Activated CD4-positive, alpha-beta T cell treated with anti-CD3 and anti-CD28 coated beads for 36 hours (primary cell): ENCODE data around the gene LTB4R2. TPM values are rescaled to one million over a fixed set of nuclear protein-coding genes. Genes with fewer than 3 reads are reported as not detected.

Source experiments
- ATAC-seq: fragments of 200-7000 bp; cut with Tn5 transposase; one replicate; pipeline ENCODE4 v1.10.0; 2021; ENCODE audit warnings: mild to moderate bottlenecking, moderate library complexity
- CTCF ChIA-PET: fragments of 350-600 bp; sonication (Branson Sonifier 250); formaldehyde crosslinking; loops from one replicate; lab custom pipeline; 2021; ENCODE audit warnings: antibody characterized with exemption; lab: Charles Lee
- POLR2A ChIA-PET: fragments of 350-600 bp; sonication (Branson Sonifier 250); formaldehyde crosslinking; loops from one replicate; lab custom pipeline; 2021; ENCODE audit warnings: antibody characterized with exemption, inconsistent platforms; lab: Charles Lee
- DNase-seq: peaks from one replicate; pipeline ENCODE4 v3.0.0-alpha.2; 2020
- H3K27ac Mint-ChIP-seq: one replicate; pipeline ENCODE4 v1.8.0; 2021; ENCODE audit warnings: mixed read lengths
- H3K27me3 Mint-ChIP-seq: one replicate; pipeline ENCODE4 v1.8.0; 2021; ENCODE audit warnings: mixed read lengths
- H3K36me3 Mint-ChIP-seq: one replicate; pipeline ENCODE4 v1.8.0; 2021; ENCODE audit warnings: low read depth, mixed read lengths
- H3K4me1 Mint-ChIP-seq: one replicate; pipeline ENCODE4 v1.8.0; 2021; ENCODE audit warnings: mixed read lengths
- H3K4me3 Mint-ChIP-seq: one replicate; pipeline ENCODE4 v1.8.0; 2021; ENCODE audit warnings: mild to moderate bottlenecking, moderate library complexity, mixed read lengths
- H3K9me3 Mint-ChIP-seq: one replicate; pipeline ENCODE4 v1.8.0; 2021; ENCODE audit warnings: low read depth, mixed read lengths
- intact Hi-C, 2 experiments: fragments of 100-400 bp; cut with DNase I in 1 of 2; cut with micrococcal nuclease in 1 of 2; formaldehyde crosslinking; loops; one replicate each; pipeline versions ENCODE4 v1.14.2 to v1.15.1; 2022 to 2024; cut with DNase I, micrococcal nuclease
- total RNA-seq, 2 experiments: library from RNA; stranded (reverse); gene quantifications; one replicate each; pipeline ENCODE4 v1.2.3, GENCODE V29; 2021

The LTB4R2 gene
- total RNA-seq, 2 experiments from 2014 or later = 7.5 to 9.5 TPM

GRCh38 chr14:24268225-24268624, 41.7 kb upstream of the LTB4R2 start:
- POLR2A ChIA-PET = interaction anchor here (0.6 kb wide), 2 partner anchors 25 to 45 kb away, joined by 5 to 8 read pairs; no protein-coding TSS in a partner anchor

GRCh38 chr14:24269368-24269767, 40.6 kb upstream of the LTB4R2 start:
- DNase-seq (no peak), ATAC-seq (no peak)
- Mint-ChIP-seq H3K27ac (no peak overlapping the region), H3K4me3 (no peak overlapping the region), H3K27me3 (no peaks in the 10 kb centered on the region), H3K9me3 (no peaks in the 10 kb centered on the region), H3K4me1 (peaks cover 36% of the 10 kb centered on the region), H3K36me3 (peaks cover 26% of the 10 kb centered on the region)
- CTCF ChIA-PET = interaction anchor here (0.7 to 4.8 kb wide), 8 partner anchors 18 to 173 kb away, joined by 3 to 25 read pairs (median 6); partner anchors contain the start of genes CIDEB, MDP1 and TINF2
- POLR2A ChIA-PET = interaction anchor here (1.1 to 2.0 kb wide), 3 partner anchors 10 to 27 kb away, joined by 4 to 6 read pairs (median 5); partner anchors contain the start of gene TINF2
- intact Hi-C loops = no loop called here

More at GRCh38 chr14:24268225-24268624, 41.7 kb upstream of the LTB4R2 start:
- intact Hi-C loops = no loop called here
- peaks cover 25% of the 10 kb centered on the region for H3K4me1 Mint-ChIP-seq
- no peak overlapping the region for H3K4me3 Mint-ChIP-seq
- ATAC-seq (no peak), DNase-seq (no peak)
- no peaks in the 10 kb centered on the region for H3K27me3 Mint-ChIP-seq
- no peaks in the 10 kb centered on the region for H3K9me3 Mint-ChIP-seq
- no peak overlapping the region for H3K27ac Mint-ChIP-seq
- peaks cover 25% of the 10 kb centered on the region for H3K36me3 Mint-ChIP-seq
- CTCF ChIA-PET = interaction anchor here (4.8 kb wide), 1 partner anchor 40 kb away, joined by 20 read pairs; the partner anchor contains the start of gene CIDEB

GRCh38 chr14:24269910-24270536, 39.9 kb upstream of the LTB4R2 start:
- H3K27ac Mint-ChIP-seq = no peak overlapping the region
- intact Hi-C loops = loop anchor here (5.0 to 10.0 kb wide), 4 partner anchors 38 to 715 kb away; partner anchors contain the start of genes CARMIL3 (in 1 of the 2), GMPR2 (in 1 of the 2), NEDD8 (in 1 of the 2) and THTPA (in 1 of the 2)

GRCh38 chr14:24270537-24271133, 39.3 kb upstream of the LTB4R2 start:
- Mint-ChIP-seq H3K4me1 (peaks cover 45% of the 10 kb centered on the region), H3K36me3 (peaks cover 26% of the 10 kb centered on the region), H3K27me3 (no peaks in the 10 kb centered on the region), H3K9me3 (no peaks in the 10 kb centered on the region), H3K4me3 (peak overlapping the region; percentile 83), H3K27ac (peak overlapping the region; percentile 96)
- DNase-seq (no peak), ATAC-seq (no peak)
- POLR2A ChIA-PET = interaction anchor here (0.6 to 2.0 kb wide), 12 partner anchors 8 to 156 kb away, joined by 3 to 12 read pairs (median 5); partner anchors contain the start of genes CIDEB, DCAF11, LTB4R and NRL
- intact Hi-C loops = loop anchor here (1.0 to 10.0 kb wide), 17 partner anchors 23 to 716 kb away; partner anchors contain the start of genes CHMP4A (in 2 of the 2), GMPR2 (in 2 of the 2), NEDD8 (in 2 of the 2) and TINF2 (in 2 of the 2)
- CTCF ChIA-PET = interaction anchor here (0.6 to 6.5 kb wide), 14 partner anchors 13 to 82 kb away, joined by 3 to 36 read pairs (median 8); partner anchors contain the start of genes CIDEB, DHRS1, IPO4 and MDP1

More at GRCh38 chr14:24269910-24270536, 39.9 kb upstream of the LTB4R2 start:
- no peaks in the 10 kb centered on the region for H3K9me3 Mint-ChIP-seq
- no peaks in the 10 kb centered on the region for H3K27me3 Mint-ChIP-seq
- CTCF ChIA-PET = interaction anchor here (0.7 to 6.5 kb wide), 11 partner anchors 13 to 143 kb away, joined by 3 to 36 read pairs (median 7); partner anchors contain the start of genes CIDEB, MDP1, TINF2 and TM9SF1
- peaks cover 26% of the 10 kb centered on the region for H3K36me3 Mint-ChIP-seq
- peaks cover 39% of the 10 kb centered on the region for H3K4me1 Mint-ChIP-seq
- peak overlapping the region; percentile 83 for H3K4me3 Mint-ChIP-seq
- POLR2A ChIA-PET = interaction anchor here (1.1 to 2.0 kb wide), 4 partner anchors 9 to 28 kb away, joined by 4 to 6 read pairs (median 5); partner anchors contain the start of gene TINF2
- DNase-seq (no peak), ATAC-seq (no peak)

GRCh38 chr14:24271134-24271833, 38.7 kb upstream of the LTB4R2 start, which contains the start of gene RABGGTA:
RABGGTA (minus strand) TSS chr14:24271597; CDS start chr14:24271115, 482 bp downstream.
- H3K27ac Mint-ChIP-seq = peak within 1 kb of the TSS; percentile 97
- peak; percentile 94 for DNase-seq
- H3K36me3 Mint-ChIP-seq = peaks cover 26% of the 10 kb centered on the region
- H3K9me3 Mint-ChIP-seq = no peaks in the 10 kb centered on the region
- peak within 1 kb of the TSS; percentile 83 for H3K4me3 Mint-ChIP-seq
- CTCF ChIA-PET = interaction anchor here (0.6 to 6.5 kb wide), 14 partner anchors 12 to 83 kb away, joined by 3 to 36 read pairs (median 8); partner anchors contain the start of genes CIDEB, DHRS1, IPO4 and MDP1
- peak; percentile 85 for ATAC-seq
- H3K4me1 Mint-ChIP-seq = peaks cover 46% of the 10 kb centered on the region
- no peaks in the 10 kb centered on the region for H3K27me3 Mint-ChIP-seq
- intact Hi-C loops = loop anchor here (1.0 to 10.0 kb wide), 17 partner anchors 24 to 716 kb away; partner anchors contain the start of genes CHMP4A (in 2 of the 2), GMPR2 (in 2 of the 2), NEDD8 (in 2 of the 2) and TINF2 (in 2 of the 2)
- POLR2A ChIA-PET = interaction anchor here (0.6 to 1.7 kb wide), 10 partner anchors 8 to 157 kb away, joined by 3 to 12 read pairs (median 5); partner anchors contain the start of genes CIDEB, DCAF11, LTB4R and NRL

- peaks cover 51% of the 10 kb centered on the region for H3K4me1 Mint-ChIP-seq
- intact Hi-C loops = loop anchor here (1.0 to 10.0 kb wide), 17 partner anchors 25 to 717 kb away; partner anchors contain the start of genes CHMP4A (in 2 of the 2), GMPR2 (in 2 of the 2), NEDD8 (in 2 of the 2) and TINF2 (in 2 of the 2)
Observed at GRCh38 chr14:24271834-24272263, 38.1 kb upstream of the LTB4R2 start.

GRCh38 chr14:24272467-24272866, 37.5 kb upstream of the LTB4R2 start:
- peaks cover 15% of the 10 kb centered on the region for H3K36me3 Mint-ChIP-seq
- H3K27me3 Mint-ChIP-seq = no peaks in the 10 kb centered on the region
- H3K4me3 Mint-ChIP-seq = peak overlapping the region; percentile 83
- CTCF ChIA-PET = interaction anchor here (0.5 to 6.5 kb wide), 12 partner anchors 19 to 207 kb away, joined by 3 to 36 read pairs (median 6); partner anchors contain the start of genes CIDEB, DHRS1, MDP1 and NOP9
- peaks cover 57% of the 10 kb centered on the region for H3K4me1 Mint-ChIP-seq
- H3K27ac Mint-ChIP-seq = peak overlapping the region; percentile 97
- POLR2A ChIA-PET = interaction anchor here (0.7 to 0.8 kb wide), 2 partner anchors 30 to 1682 kb away, joined by 3 to 5 read pairs; partner anchors contain the start of gene TINF2
- ATAC-seq (no peak), DNase-seq (no peak)
- no peaks in the 10 kb centered on the region for H3K9me3 Mint-ChIP-seq
- intact Hi-C loops = loop anchor here (5.0 to 10.0 kb wide), 4 partner anchors 40 to 718 kb away; partner anchors contain the start of genes CARMIL3 (in 1 of the 2), GMPR2 (in 1 of the 2), NEDD8 (in 1 of the 2) and THTPA (in 1 of the 2)

More at GRCh38 chr14:24271834-24272263, 38.1 kb upstream of the LTB4R2 start:
- DNase-seq = no peak
- peak overlapping the region; percentile 97 for H3K27ac Mint-ChIP-seq
- no peaks in the 10 kb centered on the region for H3K27me3 Mint-ChIP-seq
- ChIA-PET POLR2A (interaction anchor here (0.7 to 1.7 kb wide), 11 partner anchors 8 to 1682 kb away, joined by 3 to 12 read pairs (median 5); partner anchors contain the start of genes CIDEB, DCAF11, LTB4R and NRL), CTCF (interaction anchor here (0.7 to 6.5 kb wide), 15 partner anchors 11 to 206 kb away, joined by 3 to 36 read pairs (median 8); partner anchors contain the start of genes CIDEB, DHRS1, MDP1 and NOP9)
- H3K36me3 Mint-ChIP-seq = peaks cover 21% of the 10 kb centered on the region
- peak overlapping the region; percentile 83 for H3K4me3 Mint-ChIP-seq
- ATAC-seq = no peak
- H3K9me3 Mint-ChIP-seq = no peaks in the 10 kb centered on the region

GRCh38 chr14:24273422-24273998, 36.4 kb upstream of the LTB4R2 start:
- Mint-ChIP-seq H3K4me1 (peaks cover 67% of the 10 kb centered on the region), H3K36me3 (peaks cover 17% of the 10 kb centered on the region), H3K9me3 (peaks cover 4% of the 10 kb centered on the region), H3K27me3 (no peaks in the 10 kb centered on the region), H3K4me3 (peak overlapping the region; percentile 56), H3K27ac (peak overlapping the region; percentile 97)
- no peak for DNase-seq
- no peak for ATAC-seq
- CTCF ChIA-PET = interaction anchor here (0.5 to 6.5 kb wide), 12 partner anchors 10 to 158 kb away, joined by 3 to 36 read pairs (median 6); partner anchors contain the start of genes IRF9 and TINF2
- POLR2A ChIA-PET = interaction anchor here (1.2 to 1.3 kb wide), 3 partner anchors 16 to 112 kb away, joined by 4 to 6 read pairs (median 5); partner anchors contain the start of gene GMPR2
- intact Hi-C loops = loop anchor here (5.0 to 10.0 kb wide), 4 partner anchors 41 to 719 kb away; partner anchors contain the start of genes CARMIL3 (in 1 of the 2), GMPR2 (in 1 of the 2), NEDD8 (in 1 of the 2) and THTPA (in 1 of the 2)

GRCh38 chr14:24274101-24274543, 35.8 kb upstream of the LTB4R2 start:
- Mint-ChIP-seq H3K4me3 (peak overlapping the region; percentile 56), H3K27me3 (no peaks in the 10 kb centered on the region), H3K27ac (peak overlapping the region; percentile 97), H3K4me1 (peaks cover 73% of the 10 kb centered on the region), H3K9me3 (peaks cover 4% of the 10 kb centered on the region), H3K36me3 (peaks cover 14% of the 10 kb centered on the region)
- ATAC-seq = peak; percentile 69
- ChIA-PET CTCF (interaction anchor here (0.5 to 6.5 kb wide), 13 partner anchors 9 to 157 kb away, joined by 3 to 36 read pairs (median 5); partner anchors contain the start of genes IRF9, NOP9 and TINF2), POLR2A (interaction anchor here (0.9 to 1.3 kb wide), 4 partner anchors 16 to 112 kb away, joined by 4 to 6 read pairs (median 4); partner anchors contain the start of genes GMPR2 and TINF2)
- DNase-seq = peak; percentile 74
- intact Hi-C loops = loop anchor here (1.0 to 10.0 kb wide), 6 partner anchors 15 to 719 kb away; partner anchors contain the start of genes CARMIL3 (in 1 of the 2), GMPR2 (in 1 of the 2), NEDD8 (in 1 of the 2) and THTPA (in 1 of the 2)
